Sigmoid colon (tissue), 3 donors: ENCODE results near the gene DBI.

Experiments
- POLR2A ChIP-seq, 2 donors: fragments of 450-650 bp; IDR thresholded peaks; one replicate each; pipeline ENCODE4 v1.6.1; 2016; ENCODE audit warnings: antibody characterized with exemption in 2 of 2, mild to moderate bottlenecking in 2 of 2, moderate library complexity in 2 of 2
- TF ChIP-seq, protein P1 (sequence below), 4 experiments: fragments of 450-650 bp in 3 of 4; fragments of 200-600 bp in 1 of 4; IDR thresholded peaks; one replicate each; pipeline ENCODE4 v1.5.1; 2016 to 2019; ENCODE audit warnings: antibody characterized with exemption in 4 of 4, mild to moderate bottlenecking in 3 of 4, moderate library complexity in 2 of 4

DNA sequence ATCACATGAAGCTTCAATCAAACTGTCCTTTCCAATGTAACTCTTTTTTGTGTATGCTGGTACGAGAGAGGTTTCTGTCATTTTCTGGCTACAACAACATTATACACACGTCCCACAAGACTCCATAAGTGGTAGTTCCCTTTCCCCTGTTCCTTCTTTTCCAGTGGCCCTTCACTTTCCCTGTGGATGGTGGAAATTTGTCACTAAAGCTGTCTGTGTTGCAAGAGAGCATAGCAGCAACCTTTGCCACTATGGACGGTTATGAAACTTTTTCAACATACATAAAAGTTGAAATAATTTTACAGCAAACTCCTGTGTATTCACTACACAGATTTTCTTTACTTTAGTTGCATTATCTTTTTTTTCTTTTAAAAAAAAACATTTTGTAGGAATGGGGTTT is 18.7 kb downstream of the DBI start:
- no peak for TF ChIP-seq POLR2A (IDR thresholded peaks at IDR 0.05)
- TF ChIP-seq, protein P1, sequence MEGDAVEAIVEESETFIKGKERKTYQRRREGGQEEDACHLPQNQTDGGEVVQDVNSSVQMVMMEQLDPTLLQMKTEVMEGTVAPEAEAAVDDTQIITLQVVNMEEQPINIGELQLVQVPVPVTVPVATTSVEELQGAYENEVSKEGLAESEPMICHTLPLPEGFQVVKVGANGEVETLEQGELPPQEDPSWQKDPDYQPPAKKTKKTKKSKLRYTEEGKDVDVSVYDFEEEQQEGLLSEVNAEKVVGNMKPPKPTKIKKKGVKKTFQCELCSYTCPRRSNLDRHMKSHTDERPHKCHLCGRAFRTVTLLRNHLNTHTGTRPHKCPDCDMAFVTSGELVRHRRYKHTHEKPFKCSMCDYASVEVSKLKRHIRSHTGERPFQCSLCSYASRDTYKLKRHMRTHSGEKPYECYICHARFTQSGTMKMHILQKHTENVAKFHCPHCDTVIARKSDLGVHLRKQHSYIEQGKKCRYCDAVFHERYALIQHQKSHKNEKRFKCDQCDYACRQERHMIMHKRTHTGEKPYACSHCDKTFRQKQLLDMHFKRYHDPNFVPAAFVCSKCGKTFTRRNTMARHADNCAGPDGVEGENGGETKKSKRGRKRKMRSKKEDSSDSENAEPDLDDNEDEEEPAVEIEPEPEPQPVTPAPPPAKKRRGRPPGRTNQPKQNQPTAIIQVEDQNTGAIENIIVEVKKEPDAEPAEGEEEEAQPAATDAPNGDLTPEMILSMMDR (IDR thresholded peaks at IDR 0.05): no peak
